ENCODE measurements around the gene BBX. TPM values are rescaled to one million over a fixed set of nuclear protein-coding genes. Genes with fewer than 3 reads are reported as not detected.

The BBX gene
- polyA plus RNA-seq, 1 donor from 2014 or later: 23.8 TPM

DNA sequence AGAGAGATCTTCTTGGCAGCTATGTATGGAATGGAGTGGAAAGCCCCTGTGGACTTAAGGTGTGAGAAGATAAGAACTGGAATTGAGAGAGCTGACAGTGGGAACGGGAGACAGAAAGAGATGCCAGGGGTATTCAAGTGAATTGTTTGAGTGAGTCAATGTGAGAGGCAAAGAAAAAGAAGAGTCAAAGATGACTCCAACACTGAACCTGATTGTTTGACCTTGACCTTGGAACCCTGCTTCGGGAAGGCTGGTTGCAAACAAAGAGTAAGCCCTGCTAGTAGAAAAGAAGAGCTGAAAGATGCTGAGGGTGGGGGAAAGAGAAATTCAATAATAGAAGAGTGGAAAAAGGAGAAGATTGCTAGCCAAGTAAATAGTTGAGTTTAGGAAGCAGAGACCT, 238.6 kb downstream of the BBX start:
- TF ChIP-seq POLR2AphosphoS5 (IDR thresholded peaks at IDR 0.05): no peak
- no peak for TF ChIP-seq EP300 (conservative IDR thresholded peaks at IDR 0.05; ENCODE audit: poor library complexity, severe bottlenecking)
- Histone ChIP-seq H3K4me2 (ENCODE audit: low read length) (no peak overlapping the region), H3K27ac (ENCODE audit: low read length) (no peak overlapping the region), H3K36me3 (ENCODE audit: insufficient read depth, low read length) (no peaks in the 10 kb centered on the region), H4K20me1 (ENCODE audit: insufficient read depth) (no peaks in the 10 kb centered on the region), H3K4me3 (ENCODE audit: low read length) (no peak overlapping the region), H3K27me3 (ENCODE audit: insufficient read depth, low read depth, low read length) (no peaks in the 10 kb centered on the region), H3K9me3 (ENCODE audit: low read length) (no peaks in the 10 kb centered on the region), H3K79me2 (replicated peaks; ENCODE audit: insufficient read depth, low read length) (no peaks in the 10 kb centered on the region), H3K9me2 (ENCODE audit: insufficient read depth, low read length) (no peaks in the 10 kb centered on the region), H3K9ac (ENCODE audit: low read length) (no peak overlapping the region), H2AFZ (ENCODE audit: low read depth, low read length) (no peak overlapping the region), H3F3A (ENCODE audit: insufficient read depth, low read length, poor library complexity, severe bottlenecking) (no peaks in the 10 kb centered on the region)

DNA sequence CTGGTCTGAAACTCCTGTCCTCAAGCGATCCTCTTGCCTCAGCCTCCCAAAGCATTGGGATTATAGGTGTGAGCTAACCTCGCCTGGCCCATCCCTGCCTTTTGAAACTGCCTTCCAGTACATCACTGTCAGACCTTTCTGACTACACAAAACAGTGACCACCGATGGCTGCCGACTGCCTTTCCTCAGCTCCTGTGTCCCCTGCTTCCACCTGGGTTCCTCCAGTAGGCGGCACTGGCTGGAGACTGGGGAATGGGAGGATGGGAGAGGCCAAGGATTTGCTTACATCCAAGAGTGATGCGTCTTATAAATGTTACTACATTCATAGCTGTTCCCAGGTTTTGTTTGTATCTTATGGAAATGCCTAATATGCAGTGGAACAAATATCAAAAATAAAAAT, 242.8 kb downstream of the BBX start:
- Histone ChIP-seq H4K20me1 (ENCODE audit: insufficient read depth) (no peaks in the 10 kb centered on the region), H3F3A (ENCODE audit: insufficient read depth, low read length, poor library complexity, severe bottlenecking) (no peaks in the 10 kb centered on the region), H3K9ac (ENCODE audit: low read length) (no peak overlapping the region), H3K9me3 (ENCODE audit: low read length) (no peaks in the 10 kb centered on the region), H3K79me2 (replicated peaks; ENCODE audit: insufficient read depth, low read length) (no peaks in the 10 kb centered on the region), H3K4me3 (ENCODE audit: low read length) (no peak overlapping the region), H3K27ac (ENCODE audit: low read length) (no peak overlapping the region), H3K4me2 (ENCODE audit: low read length) (no peak overlapping the region), H2AFZ (ENCODE audit: low read depth, low read length) (no peak overlapping the region), H3K27me3 (ENCODE audit: insufficient read depth, low read depth, low read length) (no peaks in the 10 kb centered on the region), H3K9me2 (ENCODE audit: insufficient read depth, low read length) (no peaks in the 10 kb centered on the region), H3K36me3 (ENCODE audit: insufficient read depth, low read length) (no peaks in the 10 kb centered on the region)
- TF ChIP-seq, protein P1, sequence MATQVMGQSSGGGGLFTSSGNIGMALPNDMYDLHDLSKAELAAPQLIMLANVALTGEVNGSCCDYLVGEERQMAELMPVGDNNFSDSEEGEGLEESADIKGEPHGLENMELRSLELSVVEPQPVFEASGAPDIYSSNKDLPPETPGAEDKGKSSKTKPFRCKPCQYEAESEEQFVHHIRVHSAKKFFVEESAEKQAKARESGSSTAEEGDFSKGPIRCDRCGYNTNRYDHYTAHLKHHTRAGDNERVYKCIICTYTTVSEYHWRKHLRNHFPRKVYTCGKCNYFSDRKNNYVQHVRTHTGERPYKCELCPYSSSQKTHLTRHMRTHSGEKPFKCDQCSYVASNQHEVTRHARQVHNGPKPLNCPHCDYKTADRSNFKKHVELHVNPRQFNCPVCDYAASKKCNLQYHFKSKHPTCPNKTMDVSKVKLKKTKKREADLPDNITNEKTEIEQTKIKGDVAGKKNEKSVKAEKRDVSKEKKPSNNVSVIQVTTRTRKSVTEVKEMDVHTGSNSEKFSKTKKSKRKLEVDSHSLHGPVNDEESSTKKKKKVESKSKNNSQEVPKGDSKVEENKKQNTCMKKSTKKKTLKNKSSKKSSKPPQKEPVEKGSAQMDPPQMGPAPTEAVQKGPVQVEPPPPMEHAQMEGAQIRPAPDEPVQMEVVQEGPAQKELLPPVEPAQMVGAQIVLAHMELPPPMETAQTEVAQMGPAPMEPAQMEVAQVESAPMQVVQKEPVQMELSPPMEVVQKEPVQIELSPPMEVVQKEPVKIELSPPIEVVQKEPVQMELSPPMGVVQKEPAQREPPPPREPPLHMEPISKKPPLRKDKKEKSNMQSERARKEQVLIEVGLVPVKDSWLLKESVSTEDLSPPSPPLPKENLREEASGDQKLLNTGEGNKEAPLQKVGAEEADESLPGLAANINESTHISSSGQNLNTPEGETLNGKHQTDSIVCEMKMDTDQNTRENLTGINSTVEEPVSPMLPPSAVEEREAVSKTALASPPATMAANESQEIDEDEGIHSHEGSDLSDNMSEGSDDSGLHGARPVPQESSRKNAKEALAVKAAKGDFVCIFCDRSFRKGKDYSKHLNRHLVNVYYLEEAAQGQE (IDR thresholded peaks at IDR 0.05; ENCODE audit: borderline replicate concordance): no peak
- TF ChIP-seq TAF1 (IDR thresholded peaks at IDR 0.05; ENCODE audit: low read depth): no peak

DNA sequence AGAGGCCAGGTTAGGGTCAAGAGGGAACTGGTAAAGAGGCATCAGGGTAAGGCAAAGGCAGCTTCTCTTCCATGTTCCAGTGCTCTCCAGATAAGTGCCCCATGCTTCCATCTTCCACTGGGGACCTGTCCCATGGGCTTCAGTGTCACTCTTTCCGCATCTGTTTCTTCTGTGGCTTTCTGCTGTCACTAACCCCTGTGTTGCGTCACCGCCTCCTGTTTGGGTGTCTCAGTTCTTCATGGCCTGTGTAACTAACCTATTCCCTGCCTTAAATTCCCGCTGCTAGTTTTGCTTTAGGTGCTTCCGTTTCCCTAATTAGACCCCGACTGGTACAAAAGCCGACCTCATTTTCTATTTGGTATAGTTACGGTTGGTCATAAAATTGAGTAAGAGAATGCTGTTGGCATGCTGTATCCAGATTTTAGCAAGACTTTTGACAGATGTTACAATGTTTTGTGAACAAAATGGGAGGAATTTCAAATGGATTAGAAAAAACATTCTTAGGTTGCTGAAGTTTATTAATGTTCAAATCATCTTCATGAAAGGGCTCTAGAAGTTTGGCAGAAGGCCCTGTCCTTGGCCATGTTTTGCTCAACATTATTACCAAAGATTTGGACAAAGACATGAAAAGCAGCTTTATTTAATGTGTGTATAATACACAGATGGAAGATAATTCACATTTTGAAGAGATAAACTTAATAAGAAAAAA, 245.3 kb downstream of the BBX start:
- Histone ChIP-seq H3K27ac (ENCODE audit: low read length) (no peak overlapping the region), H3K9me3 (ENCODE audit: low read length) (no peaks in the 10 kb centered on the region), H4K20me1 (ENCODE audit: insufficient read depth) (no peaks in the 10 kb centered on the region), H3F3A (ENCODE audit: insufficient read depth, low read length, poor library complexity, severe bottlenecking) (no peaks in the 10 kb centered on the region), H3K9me2 (ENCODE audit: insufficient read depth, low read length) (no peaks in the 10 kb centered on the region), H3K36me3 (ENCODE audit: insufficient read depth, low read length) (no peaks in the 10 kb centered on the region), H3K27me3 (ENCODE audit: insufficient read depth, low read depth, low read length) (no peaks in the 10 kb centered on the region), H3K4me3 (ENCODE audit: low read length) (no peak overlapping the region), H3K9ac (ENCODE audit: low read length) (no peak overlapping the region), H3K79me2 (replicated peaks; ENCODE audit: insufficient read depth, low read length) (no peaks in the 10 kb centered on the region), H2AFZ (ENCODE audit: low read depth, low read length) (no peak overlapping the region), H3K4me2 (ENCODE audit: low read length) (no peak overlapping the region)
- TF ChIP-seq MXI1 (conservative IDR thresholded peaks at IDR 0.05; ENCODE audit: poor library complexity, severe bottlenecking): no peak
- no peak for TF ChIP-seq CTCF (IDR thresholded peaks at IDR 0.05; ENCODE audit: poor library complexity, severe bottlenecking)
- TF ChIP-seq, protein P1 (IDR thresholded peaks at IDR 0.05; ENCODE audit: borderline replicate concordance): no peak
- no peak for TF ChIP-seq POLR2AphosphoS5 (IDR thresholded peaks at IDR 0.05)
- no peak for TF ChIP-seq RAD21 (conservative IDR thresholded peaks at IDR 0.05)
- no peak for TF ChIP-seq EP300 (conservative IDR thresholded peaks at IDR 0.05; ENCODE audit: poor library complexity, severe bottlenecking)
- no peak for TF ChIP-seq TAF1 (IDR thresholded peaks at IDR 0.05; ENCODE audit: low read depth)
- no peak for TF ChIP-seq SMC3 (conservative IDR thresholded peaks at IDR 0.05; ENCODE audit: poor library complexity)
- no peak for TF ChIP-seq EZH2 (IDR thresholded peaks at IDR 0.05; ENCODE audit: borderline replicate concordance, insufficient read depth, low read length, poor library complexity, severe bottlenecking)

Data from neural cell (in vitro differentiated cells).